ENCODE data around the gene MRPS21.

Gene MRPS21

GRCh38 chr1:150352866-150353265 is 59.2 kb downstream of the MRPS21 start:
- DNase-seq: no peak
- in situ Hi-C loops (cut with MboI; ENCODE audit: low pct_unique_long_range_greater_than_20kb, low sequenced_read_pairs): no loop called here
